Keratinocyte (primary cell): ENCODE measurements around the gene CHCHD6.

ENCODE experiments used
- CTCF ChIP-seq, 3 experiments: IDR thresholded peaks in 1 of 3; conservative IDR thresholded peaks in 1 of 3; optimal IDR thresholded peaks in 1 of 3; 2 replicates in 2 of 3; 3 replicates in 1 of 3; pipeline versions ENCODE3 to v1.5.1; 2011; ENCODE audit warnings: low read length in 3 of 3, mild to moderate bottlenecking in 3 of 3, moderate library complexity in 2 of 3, control low read depth in 1 of 3, inconsistent platforms in 1 of 3; ENCODE audit not compliant: insufficient read depth in 2 of 3; ENCODE audit errors: extremely low read depth in 1 of 3
- EZH2 ChIP-seq: IDR thresholded peaks from one replicate; pipeline ENCODE4 v1.6.1; 2012; ENCODE audit warnings: inconsistent platforms, mild to moderate bottlenecking, low read length, moderate library complexity

- TF ChIP-seq CTCF (optimal IDR thresholded peaks at IDR 0.05 in 1 of 3, IDR thresholded peaks at IDR 0.05 in 1 of 3, conservative IDR thresholded peaks at IDR 0.05 in 1 of 3; ENCODE audit: extremely low read depth in 1 of 3, insufficient read depth in 2 of 3, low read length in 3 of 3): no peak
- TF ChIP-seq EZH2: no peak
These were observed 284.5 kb downstream of the CHCHD6 start for GRCh38 chr3:126988451-126989021.
